PFSK-1 (cell line): ENCODE results near the gene KCNAB3. TPM values are rescaled to one million over a fixed set of nuclear protein-coding genes. Genes with fewer than 3 reads are reported as not detected.

Experiments
- FOXP2 ChIP-seq: optimal IDR thresholded peaks from 2 replicates; pipeline ENCODE3; 2011; ENCODE audit warnings: borderline replicate concordance, control low read depth, inconsistent platforms; ENCODE audit not compliant: insufficient read depth; ENCODE audit errors: extremely low read length, extremely low read depth
- POLR2AphosphoS5 ChIP-seq: IDR thresholded peaks from 2 replicates; pipeline ENCODE4 v1.6.1; 2012; ENCODE audit warnings: low read depth, mild to moderate bottlenecking, control low read depth, low read length, moderate library complexity
- SIN3A ChIP-seq: IDR thresholded peaks from 2 replicates; pipeline ENCODE4 v1.6.1; 2012; ENCODE audit warnings: mild to moderate bottlenecking, low read length, moderate library complexity, borderline replicate concordance; ENCODE audit not compliant: insufficient read depth
- TAF1 ChIP-seq: IDR thresholded peaks from 2 replicates; pipeline ENCODE4 v1.6.1; 2012; ENCODE audit warnings: low read length, control low read depth, borderline replicate concordance; ENCODE audit not compliant: insufficient read depth
- polyA plus RNA-seq: library from polyadenylated mRNA; unstranded; fragments of >200 nt; gene quantifications from one replicate; pipeline ENCODE4 v1.2.1, GENCODE V29; 2012; ENCODE audit warnings: low read depth, missing spikeins; ENCODE audit not compliant: insufficient read length
- TF ChIP-seq, protein P1 (sequence below), 2 experiments: IDR thresholded peaks; 2 replicates each; pipeline versions ENCODE4 v1.6.1 to v1.8.0; 2011 to 2012; ENCODE audit warnings: low read depth in 2 of 2, low read length in 2 of 2, control low read depth in 1 of 2, inconsistent platforms in 1 of 2, mild to moderate bottlenecking in 1 of 2, moderate library complexity in 1 of 2; ENCODE audit not compliant: insufficient read depth in 1 of 2

Gene KCNAB3
- 6.6 TPM for polyA plus RNA-seq

DNA sequence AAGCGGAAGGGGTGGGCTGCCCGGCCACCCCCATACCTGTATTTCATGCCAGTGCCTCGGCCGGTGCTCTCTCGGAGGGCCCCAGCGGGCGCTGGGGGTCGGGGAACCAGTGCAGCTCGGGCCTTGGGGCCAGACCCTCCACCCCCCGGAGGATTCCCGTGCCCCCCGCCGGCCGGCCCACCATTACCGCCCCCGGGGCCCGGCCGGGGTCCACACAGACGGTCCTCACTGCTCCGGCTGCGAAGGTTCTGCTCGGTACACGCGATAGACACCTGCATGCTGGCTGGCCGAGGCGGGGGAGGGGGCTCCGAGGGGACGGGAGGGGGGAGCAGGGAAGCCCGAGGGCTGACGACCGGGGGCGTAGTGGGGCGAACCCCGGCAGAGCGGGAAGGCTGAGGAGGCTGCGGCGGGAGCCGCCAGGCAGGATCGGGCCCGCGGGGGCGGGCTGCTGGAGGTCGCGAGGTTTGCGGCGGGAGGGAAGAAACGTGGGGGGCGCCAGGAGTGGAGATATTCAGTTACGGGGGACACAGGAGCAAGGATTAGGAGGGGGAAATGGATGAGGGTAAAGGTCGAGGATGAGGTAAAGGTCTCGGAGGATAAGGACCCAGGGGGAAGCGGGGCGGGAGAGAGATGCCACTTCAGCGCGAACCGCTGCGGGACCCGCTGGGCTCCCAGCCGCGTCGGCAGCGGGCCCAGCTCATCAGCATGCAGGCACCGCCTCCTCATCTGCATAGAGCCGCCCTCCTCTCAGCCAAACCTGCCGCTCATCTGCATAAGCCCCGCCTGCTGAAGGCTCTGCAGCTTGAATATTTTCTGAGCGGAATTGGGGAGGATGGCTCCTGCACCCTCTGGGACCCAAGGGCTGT, at the start of gene KCNAB3:
TSS of gene KCNAB3 (minus strand) at position 699 of the 866 bp plus-strand sequence. CDS start at position 278, 421 bp downstream.
- no peak for TF ChIP-seq TAF1
- no peak for TF ChIP-seq FOXP2
- TF ChIP-seq, protein P1, sequence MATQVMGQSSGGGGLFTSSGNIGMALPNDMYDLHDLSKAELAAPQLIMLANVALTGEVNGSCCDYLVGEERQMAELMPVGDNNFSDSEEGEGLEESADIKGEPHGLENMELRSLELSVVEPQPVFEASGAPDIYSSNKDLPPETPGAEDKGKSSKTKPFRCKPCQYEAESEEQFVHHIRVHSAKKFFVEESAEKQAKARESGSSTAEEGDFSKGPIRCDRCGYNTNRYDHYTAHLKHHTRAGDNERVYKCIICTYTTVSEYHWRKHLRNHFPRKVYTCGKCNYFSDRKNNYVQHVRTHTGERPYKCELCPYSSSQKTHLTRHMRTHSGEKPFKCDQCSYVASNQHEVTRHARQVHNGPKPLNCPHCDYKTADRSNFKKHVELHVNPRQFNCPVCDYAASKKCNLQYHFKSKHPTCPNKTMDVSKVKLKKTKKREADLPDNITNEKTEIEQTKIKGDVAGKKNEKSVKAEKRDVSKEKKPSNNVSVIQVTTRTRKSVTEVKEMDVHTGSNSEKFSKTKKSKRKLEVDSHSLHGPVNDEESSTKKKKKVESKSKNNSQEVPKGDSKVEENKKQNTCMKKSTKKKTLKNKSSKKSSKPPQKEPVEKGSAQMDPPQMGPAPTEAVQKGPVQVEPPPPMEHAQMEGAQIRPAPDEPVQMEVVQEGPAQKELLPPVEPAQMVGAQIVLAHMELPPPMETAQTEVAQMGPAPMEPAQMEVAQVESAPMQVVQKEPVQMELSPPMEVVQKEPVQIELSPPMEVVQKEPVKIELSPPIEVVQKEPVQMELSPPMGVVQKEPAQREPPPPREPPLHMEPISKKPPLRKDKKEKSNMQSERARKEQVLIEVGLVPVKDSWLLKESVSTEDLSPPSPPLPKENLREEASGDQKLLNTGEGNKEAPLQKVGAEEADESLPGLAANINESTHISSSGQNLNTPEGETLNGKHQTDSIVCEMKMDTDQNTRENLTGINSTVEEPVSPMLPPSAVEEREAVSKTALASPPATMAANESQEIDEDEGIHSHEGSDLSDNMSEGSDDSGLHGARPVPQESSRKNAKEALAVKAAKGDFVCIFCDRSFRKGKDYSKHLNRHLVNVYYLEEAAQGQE (IDR thresholded peaks at IDR 0.05; ENCODE audit: insufficient read depth in 1 of 2, low read depth in 2 of 2, low read length in 2 of 2), result no peak
- no peak for TF ChIP-seq POLR2AphosphoS5
- TF ChIP-seq SIN3A, result no peak

DNA sequence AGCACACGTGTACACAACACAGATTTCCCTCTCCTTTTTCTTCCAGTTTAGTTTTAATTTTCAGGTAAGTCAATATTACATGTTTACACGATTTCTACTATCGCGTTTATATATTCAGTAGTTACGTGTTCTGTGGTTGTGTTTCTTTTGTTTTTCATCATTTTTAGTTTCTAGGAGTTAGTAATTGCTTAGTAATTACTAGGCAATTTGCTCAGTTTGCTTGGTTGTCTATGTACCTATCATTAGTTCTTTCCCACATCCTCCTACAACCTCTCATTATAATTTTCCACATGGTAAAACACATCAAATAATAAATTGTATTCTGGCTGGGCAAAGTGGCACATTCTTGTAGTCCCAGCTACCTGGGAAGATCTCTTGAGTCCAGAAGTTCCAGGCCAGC, 48.1 kb upstream of the KCNAB3 start:
- no peak for TF ChIP-seq FOXP2
- TF ChIP-seq, protein P1 (IDR thresholded peaks at IDR 0.05; ENCODE audit: insufficient read depth in 1 of 2, low read depth in 2 of 2, low read length in 2 of 2), result no peak
- TF ChIP-seq POLR2AphosphoS5, result no peak
- no peak for TF ChIP-seq TAF1
- no peak for TF ChIP-seq SIN3A

DNA sequence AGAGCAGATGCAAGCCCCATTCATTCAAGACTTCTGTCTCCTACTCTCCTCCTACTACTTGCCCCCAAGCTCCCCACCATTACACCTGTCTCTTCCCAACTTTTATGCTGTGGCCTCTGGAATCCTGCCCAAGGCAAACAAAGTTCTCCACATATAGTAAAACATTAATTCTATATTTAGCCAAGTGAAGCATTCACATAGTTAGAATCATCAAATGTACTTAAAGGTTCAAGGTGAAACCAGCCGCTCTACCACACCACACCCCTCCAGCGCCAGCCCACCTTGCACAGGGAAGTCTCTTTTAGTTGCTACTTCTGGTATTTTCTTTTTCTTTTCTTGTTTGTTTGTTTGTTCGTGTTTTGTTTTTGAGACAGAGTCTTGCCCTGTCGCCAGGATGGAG, 47.4 kb upstream of the KCNAB3 start:
- TF ChIP-seq, protein P1 (IDR thresholded peaks at IDR 0.05; ENCODE audit: insufficient read depth in 1 of 2, low read depth in 2 of 2, low read length in 2 of 2), result no peak
- TF ChIP-seq FOXP2, result no peak
- no peak for TF ChIP-seq POLR2AphosphoS5
- TF ChIP-seq TAF1, result no peak

DNA sequence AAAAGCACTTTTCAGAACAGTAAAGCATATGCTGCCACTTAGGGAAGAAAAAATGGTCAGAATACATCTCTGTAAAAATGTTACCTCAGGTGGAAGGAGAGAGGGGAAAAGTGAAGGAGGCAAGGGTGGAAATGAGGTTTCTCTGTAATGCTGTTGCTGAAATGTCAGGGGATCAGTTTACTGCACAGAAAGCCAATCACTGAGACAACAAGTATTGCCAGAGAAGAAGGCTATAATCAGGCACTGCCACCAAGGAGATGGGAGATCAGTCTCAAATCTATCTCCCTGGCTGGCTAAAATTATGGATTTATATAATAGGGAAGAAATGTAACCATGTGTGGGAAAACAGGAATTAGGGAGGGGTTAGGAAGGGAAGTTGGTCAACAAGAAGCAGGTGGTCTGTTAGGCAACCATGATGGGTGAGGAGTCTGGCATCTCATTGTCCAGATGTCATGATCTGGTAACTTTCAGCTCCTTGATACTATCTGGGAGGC, 45.0 kb upstream of the KCNAB3 start:
- TF ChIP-seq, protein P1 (IDR thresholded peaks at IDR 0.05; ENCODE audit: insufficient read depth in 1 of 2, low read depth in 2 of 2, low read length in 2 of 2), result no peak
- no peak for TF ChIP-seq FOXP2
- TF ChIP-seq SIN3A, result no peak
- TF ChIP-seq POLR2AphosphoS5, result no peak
- TF ChIP-seq TAF1, result no peak
